Mesothelial cell of epicardium (in vitro differentiated cells): ENCODE data around the gene AKT1S1. TPM values are rescaled to one million over a fixed set of nuclear protein-coding genes. Genes with fewer than 3 reads are reported as not detected.

Experiments used
- DNase-seq, 2 experiments: peaks; one replicate each; pipeline ENCODE4 v3.0.0; 2021; ENCODE audit warnings: low spot score in 2 of 2; ENCODE audit not compliant: unreplicated experiment in 2 of 2
- H3K27ac Mint-ChIP-seq: 2 replicates; pipeline ENCODE4 v1.8.0; 2021; ENCODE audit warnings: mixed read lengths
- H3K27me3 Mint-ChIP-seq: 2 replicates; pipeline ENCODE4 v1.8.0; 2021; ENCODE audit warnings: low read depth, mixed read lengths
- H3K36me3 Mint-ChIP-seq: 2 replicates; pipeline ENCODE4 v1.8.0; 2021; ENCODE audit warnings: mixed read lengths
- H3K4me1 Mint-ChIP-seq: 2 replicates; pipeline ENCODE4 v1.8.0; 2021; ENCODE audit warnings: mixed read lengths
- H3K4me3 Mint-ChIP-seq: 2 replicates; pipeline ENCODE4 v1.8.0; 2021; ENCODE audit warnings: mild to moderate bottlenecking, moderate library complexity, mixed read lengths
- H3K9me3 Mint-ChIP-seq: 2 replicates; pipeline ENCODE4 v1.8.0; 2021; ENCODE audit warnings: mixed read lengths
- total RNA-seq: library from RNA; stranded (reverse); gene quantifications from 3 replicates; pipeline ENCODE4 v1.2.1, GENCODE V29; 2021
- TF ChIP-seq, protein P1 (sequence below): fragments of 200-600 bp; sonication (generic); IDR thresholded peaks from one replicate; pipeline ENCODE4 v1.5.0; 2021; ENCODE audit warnings: antibody characterized with exemption; ENCODE audit not compliant: unreplicated experiment

The AKT1S1 gene
- total RNA-seq, 1 donor from 2014 or later: 41.8 TPM

DNA sequence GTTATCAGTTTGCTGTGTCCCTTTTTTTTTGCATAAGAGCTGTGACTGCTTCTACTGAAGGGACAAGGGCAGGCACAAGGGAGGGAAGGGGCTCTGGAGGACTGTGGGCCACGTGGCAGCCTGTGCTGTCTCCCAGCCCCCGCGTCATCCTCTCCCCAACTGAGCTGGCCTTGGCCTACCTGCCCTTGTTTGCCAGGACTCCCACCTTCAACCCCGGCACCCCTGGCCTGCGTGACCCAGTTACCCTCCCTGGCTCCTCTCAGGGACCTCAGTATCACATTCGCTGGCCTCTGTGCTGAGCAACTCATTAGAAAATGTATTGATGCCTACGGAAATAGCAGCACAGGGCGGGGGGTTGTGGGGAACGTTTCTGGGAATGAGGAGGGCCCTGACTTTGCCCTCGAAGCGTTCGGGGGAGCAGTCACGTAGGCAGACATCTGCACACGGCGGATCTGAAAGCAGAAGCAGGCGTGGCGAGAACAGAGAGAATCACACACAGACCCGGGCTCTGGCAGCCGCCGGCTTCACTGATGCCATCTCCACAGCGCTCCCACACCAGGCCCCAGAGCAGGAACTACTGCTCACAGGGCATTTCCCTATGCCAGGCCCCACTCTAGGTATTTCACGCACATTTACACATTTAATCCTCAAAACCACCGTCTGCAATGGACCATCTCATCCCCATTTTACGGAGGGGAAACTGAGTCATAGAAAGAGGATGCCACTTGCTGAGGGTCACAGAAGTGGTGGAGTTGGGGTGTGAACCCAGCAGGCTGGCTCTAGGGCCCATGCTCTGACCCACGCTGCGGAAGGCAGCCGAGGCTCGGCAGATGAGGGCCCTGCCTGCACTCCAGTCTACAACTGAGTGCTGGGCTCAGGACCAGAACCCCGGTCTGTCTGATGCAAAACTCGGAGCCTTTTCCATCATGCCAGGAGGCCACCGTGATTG is 46.2 kb upstream of the AKT1S1 start:
- DNase-seq: no peak
- Mint-ChIP-seq H3K4me3 (no peak overlapping the region), H3K27me3 (no peaks in the 10 kb centered on the region), H3K27ac (no peak overlapping the region), H3K36me3 (peaks cover 21% of the 10 kb centered on the region), H3K9me3 (no peaks in the 10 kb centered on the region), H3K4me1 (peaks cover 11% of the 10 kb centered on the region)
- TF ChIP-seq, protein P1, sequence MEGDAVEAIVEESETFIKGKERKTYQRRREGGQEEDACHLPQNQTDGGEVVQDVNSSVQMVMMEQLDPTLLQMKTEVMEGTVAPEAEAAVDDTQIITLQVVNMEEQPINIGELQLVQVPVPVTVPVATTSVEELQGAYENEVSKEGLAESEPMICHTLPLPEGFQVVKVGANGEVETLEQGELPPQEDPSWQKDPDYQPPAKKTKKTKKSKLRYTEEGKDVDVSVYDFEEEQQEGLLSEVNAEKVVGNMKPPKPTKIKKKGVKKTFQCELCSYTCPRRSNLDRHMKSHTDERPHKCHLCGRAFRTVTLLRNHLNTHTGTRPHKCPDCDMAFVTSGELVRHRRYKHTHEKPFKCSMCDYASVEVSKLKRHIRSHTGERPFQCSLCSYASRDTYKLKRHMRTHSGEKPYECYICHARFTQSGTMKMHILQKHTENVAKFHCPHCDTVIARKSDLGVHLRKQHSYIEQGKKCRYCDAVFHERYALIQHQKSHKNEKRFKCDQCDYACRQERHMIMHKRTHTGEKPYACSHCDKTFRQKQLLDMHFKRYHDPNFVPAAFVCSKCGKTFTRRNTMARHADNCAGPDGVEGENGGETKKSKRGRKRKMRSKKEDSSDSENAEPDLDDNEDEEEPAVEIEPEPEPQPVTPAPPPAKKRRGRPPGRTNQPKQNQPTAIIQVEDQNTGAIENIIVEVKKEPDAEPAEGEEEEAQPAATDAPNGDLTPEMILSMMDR: no peak

DNA sequence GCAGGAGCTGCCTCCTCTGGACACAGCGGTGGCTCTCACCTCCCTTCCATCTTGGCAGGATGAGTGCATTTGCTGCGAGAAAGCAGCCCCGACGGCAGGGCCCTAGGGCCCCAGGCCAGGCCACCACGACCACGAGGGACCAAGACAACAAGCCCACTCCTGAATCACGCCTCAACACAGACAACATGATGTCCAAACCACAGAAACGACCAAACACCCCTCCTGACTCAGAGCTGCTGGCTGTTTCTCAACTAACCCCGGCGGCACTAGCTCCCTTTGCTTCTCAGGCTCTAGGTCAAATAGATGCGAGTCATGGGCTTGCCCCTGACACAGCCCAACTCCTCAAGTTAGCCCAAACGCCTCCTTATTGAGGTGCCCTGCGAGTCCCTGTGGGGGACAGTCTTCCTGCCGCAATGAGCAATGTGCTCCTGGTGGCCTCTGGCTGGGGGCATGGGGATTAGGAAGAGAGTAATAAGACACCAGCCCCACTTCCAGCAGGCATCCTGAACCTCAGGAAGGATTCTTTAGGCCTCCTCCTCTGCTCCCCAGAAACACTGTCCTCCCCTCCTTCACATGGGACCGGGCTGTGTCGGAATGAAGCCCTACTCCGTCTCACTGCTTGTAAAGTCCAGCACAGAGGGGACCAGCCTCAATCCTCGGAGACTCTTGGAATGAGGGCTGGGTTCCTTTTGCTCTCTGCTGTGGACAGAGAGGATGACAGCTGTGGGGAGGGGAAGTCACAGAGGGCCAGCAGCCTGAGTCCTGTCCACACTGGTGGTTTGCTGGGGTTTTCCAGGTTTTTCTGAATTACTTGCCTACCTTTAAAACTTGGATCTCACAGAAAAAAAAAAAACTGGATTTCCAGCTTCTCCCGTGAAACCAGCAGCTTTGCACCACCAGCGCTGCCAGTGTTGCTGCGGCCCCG is 45.0 kb upstream of the AKT1S1 start:
- Mint-ChIP-seq H3K27ac (no peak overlapping the region), H3K36me3 (peaks cover 21% of the 10 kb centered on the region), H3K9me3 (no peaks in the 10 kb centered on the region), H3K4me1 (peaks cover 2% of the 10 kb centered on the region), H3K4me3 (no peak overlapping the region), H3K27me3 (no peaks in the 10 kb centered on the region)
- TF ChIP-seq, protein P1: no peak
- DNase-seq: no peak

DNA sequence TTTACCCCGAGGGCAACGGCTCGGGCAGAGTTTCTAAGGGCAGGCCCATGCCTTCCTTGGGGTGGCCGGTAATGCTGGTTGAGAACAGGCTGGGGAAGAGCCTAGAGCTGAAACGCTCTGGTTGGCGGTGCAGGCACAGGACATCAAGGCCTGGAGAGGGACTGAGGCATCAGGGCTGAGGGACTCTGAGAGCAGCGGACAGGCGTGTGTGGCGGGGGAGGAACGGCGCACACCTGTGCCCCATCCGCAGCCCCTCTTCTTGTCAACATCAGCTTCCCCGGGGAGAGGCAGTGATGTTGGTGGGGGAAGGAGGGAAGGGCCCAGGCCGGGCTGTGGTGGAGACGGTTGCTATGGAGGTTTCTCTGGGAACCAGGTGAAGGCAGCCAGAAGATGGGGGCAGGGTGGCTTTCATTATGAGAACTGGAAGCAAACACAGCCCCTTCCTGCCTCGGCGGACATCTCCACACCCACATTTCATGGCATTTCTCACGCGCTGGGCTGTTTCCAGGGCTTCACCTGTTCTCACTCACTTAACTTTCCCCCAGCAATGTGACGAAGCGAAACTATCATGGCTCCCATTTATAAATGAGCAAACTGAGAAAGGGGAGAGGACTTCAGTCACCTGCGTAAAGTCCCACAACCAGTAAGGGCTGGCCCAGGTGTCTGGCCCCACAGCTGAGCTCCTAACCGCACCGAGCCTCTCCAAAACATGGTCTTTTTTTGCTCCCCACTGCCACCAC is 43.6 kb upstream of the AKT1S1 start:
- Mint-ChIP-seq H3K27ac (no peak overlapping the region), H3K27me3 (no peaks in the 10 kb centered on the region), H3K4me3 (no peak overlapping the region), H3K9me3 (no peaks in the 10 kb centered on the region), H3K36me3 (peaks cover 24% of the 10 kb centered on the region), H3K4me1 (peaks cover 2% of the 10 kb centered on the region)
- DNase-seq: no peak
- TF ChIP-seq, protein P1: no peak

DNA sequence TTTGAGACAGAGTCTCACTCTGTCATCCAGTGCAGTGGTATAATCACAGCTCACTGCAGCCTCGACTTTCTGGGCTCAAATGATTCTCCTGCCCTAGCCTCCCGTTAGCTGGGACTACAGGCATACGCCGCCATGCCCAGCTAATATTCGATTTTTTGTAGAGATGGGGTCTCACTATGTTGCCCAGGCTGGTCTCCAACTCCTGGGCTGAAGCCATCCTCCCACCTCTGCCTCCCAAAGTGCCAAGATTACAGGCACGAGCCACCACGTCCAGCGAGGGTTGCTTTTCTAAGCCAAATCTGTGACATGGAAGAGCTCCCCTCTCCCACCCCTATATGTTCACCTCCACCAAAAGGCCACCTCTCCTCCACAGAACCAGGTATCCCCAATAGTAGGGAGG is 40.9 kb upstream of the AKT1S1 start:
- H3K4me3 Mint-ChIP-seq: no peak overlapping the region
- peaks cover 7% of the 10 kb centered on the region for H3K9me3 Mint-ChIP-seq
- peaks cover 2% of the 10 kb centered on the region for H3K4me1 Mint-ChIP-seq
- TF ChIP-seq, protein P1: no peak
- H3K36me3 Mint-ChIP-seq: peaks cover 41% of the 10 kb centered on the region
- H3K27me3 Mint-ChIP-seq: no peaks in the 10 kb centered on the region
- H3K27ac Mint-ChIP-seq: no peak overlapping the region
- DNase-seq: no peak
